Skeletal muscle satellite cell (primary cell): Measurements from ENCODE around the gene HES2.
A peak's percentile ranks its signal among the peaks of the same experiment; 100 is the strongest.
"Not testable (repeated sequence)": the region's sequence is repeated elsewhere in the genome, so short reads cannot be mapped to it uniquely, and the experiment has no call there.

Experiments used
- H3K27me3 ChIP-seq: 2 replicates; pipeline ENCODE4 v1.7.0; 2013; ENCODE audit warnings: low read length; ENCODE audit not compliant: control insufficient read depth, insufficient read depth
- H3K36me3 ChIP-seq: 2 replicates; pipeline ENCODE4 v1.7.0; 2013; ENCODE audit warnings: mild to moderate bottlenecking, control low read depth, low read length; ENCODE audit not compliant: insufficient read depth
- H3K4me1 ChIP-seq: 2 replicates; pipeline ENCODE4 v1.7.0; 2013; ENCODE audit warnings: low read length; ENCODE audit not compliant: control insufficient read depth, insufficient read depth
- H3K4me2 ChIP-seq: 2 replicates; pipeline ENCODE4 v1.7.0; 2013; ENCODE audit warnings: mild to moderate bottlenecking, low read length
- H3K4me3 ChIP-seq: 2 replicates; pipeline ENCODE4 v1.7.0; 2013; ENCODE audit warnings: low read length
- H3K9ac ChIP-seq: 2 replicates; pipeline ENCODE4 v1.7.0; 2013; ENCODE audit warnings: mild to moderate bottlenecking, low read depth, low read length, moderate library complexity
- H3K9me3 ChIP-seq: replicated peaks from 2 replicates; pipeline ENCODE4 v1.7.0; 2013; ENCODE audit warnings: mild to moderate bottlenecking, control low read depth, low read length

HES2 gene

DNA sequence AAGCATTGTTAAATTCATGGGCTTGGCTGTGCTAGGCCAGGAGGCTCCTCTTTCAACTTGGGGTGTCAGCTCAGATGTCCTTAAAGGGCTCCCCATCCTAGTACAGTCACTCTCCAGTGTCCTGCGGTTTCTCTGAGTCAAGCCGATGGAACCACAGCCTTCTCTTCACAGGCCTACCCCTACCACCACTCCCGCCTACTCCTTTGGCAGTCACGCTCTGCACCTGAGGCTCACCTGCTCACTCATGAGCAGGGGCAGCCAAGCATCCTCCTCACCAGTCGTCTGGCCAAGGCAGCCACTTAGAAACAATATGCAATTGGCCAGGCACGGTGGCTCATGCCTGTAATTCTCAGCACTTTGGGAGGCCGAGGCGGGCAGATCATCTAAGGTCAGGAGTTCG is 29.7 kb downstream of the HES2 start:
- no peak overlapping the region for H3K9ac ChIP-seq
- H3K4me1 ChIP-seq: peaks cover 27% of the 10 kb centered on the region
- no peak overlapping the region for H3K4me2 ChIP-seq
- no peak overlapping the region for H3K4me3 ChIP-seq
- H3K27me3 ChIP-seq: no peaks in the 10 kb centered on the region
- H3K9me3 ChIP-seq: no peaks in the 10 kb centered on the region
- no peaks in the 10 kb centered on the region for H3K36me3 ChIP-seq

DNA sequence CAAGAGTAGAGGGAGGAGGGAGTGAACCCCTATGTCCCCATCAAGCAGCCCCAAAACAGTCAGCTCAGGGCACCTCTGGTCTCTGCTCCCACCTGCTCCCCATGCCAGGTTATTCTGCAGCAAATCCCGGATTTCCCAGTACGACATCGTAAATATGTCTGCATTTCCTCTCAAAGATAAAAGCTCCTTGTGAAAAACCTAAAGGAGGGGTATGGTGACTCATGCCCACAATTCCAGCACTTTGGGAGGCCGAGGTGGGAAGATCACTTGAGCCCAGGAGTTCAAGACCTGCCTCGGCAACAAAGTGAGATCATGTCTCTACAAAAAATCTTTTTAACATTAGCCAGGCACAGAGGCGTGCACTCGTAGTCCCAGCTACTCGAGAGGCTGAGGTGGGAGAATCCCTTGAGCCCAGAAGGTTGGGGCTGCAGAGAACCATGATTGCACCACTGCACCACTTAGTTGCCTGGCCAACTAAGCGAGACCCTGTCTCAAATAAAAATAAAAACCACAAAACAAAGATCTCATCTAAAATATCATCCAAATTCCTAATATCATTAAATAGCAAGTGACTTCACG is 33.3 kb downstream of the HES2 start:
- Histone ChIP-seq H3K4me1 (peaks cover 20% of the 10 kb centered on the region), H3K9ac (peak overlapping the region; percentile 84), H3K9me3 (no peaks in the 10 kb centered on the region), H3K27me3 (no peaks in the 10 kb centered on the region), H3K4me2 (peak overlapping the region; percentile 91), H3K36me3 (no peaks in the 10 kb centered on the region), H3K4me3 (peak overlapping the region; percentile 72)

DNA sequence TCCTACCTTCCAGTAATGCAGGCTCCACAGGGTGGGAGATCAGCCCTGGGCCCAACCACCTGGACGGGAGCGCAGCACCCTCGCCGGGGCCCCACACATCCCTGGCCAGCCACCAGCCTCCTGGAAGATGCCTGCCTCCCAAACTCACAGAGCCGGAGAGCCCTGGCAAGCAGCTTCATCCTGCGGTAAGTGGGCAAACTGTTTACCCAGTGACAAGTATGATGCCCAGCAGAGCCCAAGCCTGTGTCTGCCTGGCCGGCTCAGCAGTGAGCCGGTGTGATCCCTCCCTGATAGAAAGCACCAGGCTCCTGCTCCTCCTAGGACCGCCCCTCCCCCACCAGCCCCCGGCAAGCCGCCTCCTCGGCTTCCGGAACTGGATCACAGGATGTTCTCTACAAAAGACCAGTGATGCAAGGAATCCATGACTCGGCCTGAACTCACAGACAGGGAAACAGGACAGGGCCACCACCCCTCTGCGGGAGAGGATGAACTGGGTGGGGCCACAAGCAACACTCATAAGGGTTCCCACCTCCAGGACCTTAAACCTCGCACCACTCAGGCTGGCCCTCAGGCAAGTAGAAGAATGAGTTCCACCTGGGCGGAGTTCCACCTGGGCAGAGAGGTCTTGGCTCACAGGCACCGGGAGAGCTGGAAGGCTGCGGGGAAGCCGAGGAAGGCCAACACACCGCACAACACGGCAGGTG is 34.1 kb downstream of the HES2 start:
- Histone ChIP-seq H3K4me2 (peak overlapping the region; percentile 91), H3K9me3 (no peaks in the 10 kb centered on the region), H3K4me1 (peaks cover 20% of the 10 kb centered on the region), H3K4me3 (peak overlapping the region; percentile 72), H3K9ac (peak overlapping the region; percentile 84), H3K27me3 (no peaks in the 10 kb centered on the region), H3K36me3 (no peaks in the 10 kb centered on the region)

DNA sequence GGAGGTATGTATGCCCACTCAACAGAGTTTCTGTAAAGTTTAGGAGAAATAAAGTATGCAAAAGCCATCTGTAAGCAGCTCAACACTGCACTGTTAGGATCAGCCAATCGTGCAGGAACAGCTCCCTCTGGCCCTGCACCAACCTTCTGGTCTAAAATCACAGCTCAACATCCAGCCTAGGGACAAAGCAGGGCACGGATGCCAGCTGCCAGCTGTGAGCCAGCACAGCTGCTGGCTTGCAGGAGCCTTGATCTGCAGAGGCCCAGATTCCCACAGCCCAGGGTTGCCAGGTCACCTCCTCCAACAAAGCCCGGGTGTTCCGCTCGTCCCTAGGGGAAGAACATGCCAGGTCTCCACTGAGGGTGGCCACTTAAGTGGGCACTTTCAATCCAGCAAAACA is 34.8 kb downstream of the HES2 start:
- H3K4me1 ChIP-seq: peaks cover 20% of the 10 kb centered on the region
- peak overlapping the region; percentile 72 for H3K4me3 ChIP-seq
- H3K9me3 ChIP-seq: no peaks in the 10 kb centered on the region
- H3K36me3 ChIP-seq: no peaks in the 10 kb centered on the region
- peak overlapping the region; percentile 91 for H3K4me2 ChIP-seq
- H3K27me3 ChIP-seq: no peaks in the 10 kb centered on the region
- peak overlapping the region; percentile 84 for H3K9ac ChIP-seq

DNA sequence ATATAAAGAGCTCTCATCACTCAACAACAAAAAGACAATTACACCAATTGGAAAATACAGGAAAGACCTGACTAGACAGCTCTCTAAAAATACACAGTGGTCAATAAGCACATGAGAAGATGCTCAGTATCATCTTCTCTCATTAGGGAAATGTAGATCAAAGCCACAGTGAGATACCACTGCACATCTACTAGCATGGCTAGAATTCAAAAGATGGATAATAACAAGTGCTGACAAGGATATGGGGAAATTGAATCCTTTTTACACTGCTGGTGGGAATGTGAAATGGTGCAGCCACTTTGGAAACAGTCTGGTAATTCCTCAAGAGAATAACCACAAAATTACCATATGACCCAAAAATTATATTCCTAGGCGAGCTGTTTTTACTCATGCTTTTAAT is 35.6 kb downstream of the HES2 start:
- Histone ChIP-seq H3K9me3 (no peaks in the 10 kb centered on the region), H3K36me3 (no peaks in the 10 kb centered on the region), H3K4me1 (peaks cover 20% of the 10 kb centered on the region), H3K27me3 (no peaks in the 10 kb centered on the region), H3K4me2 (peak overlapping the region; percentile 91), H3K9ac (no peak overlapping the region), H3K4me3 (no peak overlapping the region)

DNA sequence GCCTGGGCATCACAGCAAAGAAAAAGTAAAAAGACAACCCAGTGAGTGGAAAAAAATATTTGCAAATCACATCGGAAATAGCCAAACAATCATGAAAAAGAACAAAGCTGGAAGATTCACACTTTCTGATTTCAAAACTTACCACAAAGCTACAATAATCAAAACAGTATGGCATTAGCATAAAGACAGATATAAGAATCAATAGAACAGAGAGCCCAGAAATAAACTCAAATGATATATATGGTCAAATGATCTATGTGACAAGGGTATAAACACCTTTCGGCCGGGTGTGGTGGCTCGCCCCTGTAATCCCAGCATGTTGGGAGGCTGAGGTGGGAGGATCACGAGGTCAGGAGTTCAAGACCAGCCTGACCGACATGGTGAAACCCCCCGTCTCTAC is 39.7 kb downstream of the HES2 start:
- no peak overlapping the region for H3K4me3 ChIP-seq
- no peaks in the 10 kb centered on the region for H3K9me3 ChIP-seq
- H3K4me1 ChIP-seq: peaks cover 7% of the 10 kb centered on the region
- H3K4me2 ChIP-seq: no peak overlapping the region
- H3K36me3 ChIP-seq: no peaks in the 10 kb centered on the region
- no peak overlapping the region for H3K9ac ChIP-seq
- H3K27me3 ChIP-seq: no peaks in the 10 kb centered on the region

DNA sequence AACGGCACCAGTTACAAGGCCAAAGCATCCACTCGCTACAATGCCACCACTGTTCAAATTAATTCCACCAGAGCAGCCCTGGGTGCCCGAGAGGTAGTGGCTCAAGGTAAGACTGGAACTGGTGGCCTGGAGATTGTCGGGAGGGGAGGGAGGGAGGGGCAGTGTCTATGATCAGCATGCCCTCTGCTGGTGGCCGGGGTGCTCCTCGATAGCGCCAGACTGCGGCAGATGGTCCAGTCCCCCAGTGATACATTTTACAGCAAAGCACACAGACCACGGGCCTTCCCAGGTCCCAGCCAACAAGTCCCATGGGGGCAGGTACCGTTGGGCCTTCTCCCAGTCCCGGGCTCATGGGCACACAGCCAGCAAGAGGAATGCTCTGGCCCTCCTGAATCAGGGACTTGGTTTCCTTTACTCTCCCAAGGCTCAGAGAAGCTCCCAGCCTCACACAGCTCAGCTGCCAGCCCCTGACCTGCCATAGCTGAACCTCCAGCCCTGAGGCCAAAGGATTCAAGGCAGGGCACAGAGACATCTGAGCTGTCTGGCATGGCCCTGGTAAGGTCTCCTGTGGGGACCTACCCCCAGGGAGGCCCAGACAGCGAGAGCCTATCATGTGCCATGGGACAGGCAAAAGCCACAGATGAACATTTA is 41.5 kb downstream of the HES2 start:
- no peak overlapping the region for H3K4me3 ChIP-seq
- no peak overlapping the region for H3K9ac ChIP-seq
- no peaks in the 10 kb centered on the region for H3K4me1 ChIP-seq
- H3K36me3 ChIP-seq: no peaks in the 10 kb centered on the region
- no peaks in the 10 kb centered on the region for H3K9me3 ChIP-seq
- H3K4me2 ChIP-seq: no peak overlapping the region
- H3K27me3 ChIP-seq: no peaks in the 10 kb centered on the region

DNA sequence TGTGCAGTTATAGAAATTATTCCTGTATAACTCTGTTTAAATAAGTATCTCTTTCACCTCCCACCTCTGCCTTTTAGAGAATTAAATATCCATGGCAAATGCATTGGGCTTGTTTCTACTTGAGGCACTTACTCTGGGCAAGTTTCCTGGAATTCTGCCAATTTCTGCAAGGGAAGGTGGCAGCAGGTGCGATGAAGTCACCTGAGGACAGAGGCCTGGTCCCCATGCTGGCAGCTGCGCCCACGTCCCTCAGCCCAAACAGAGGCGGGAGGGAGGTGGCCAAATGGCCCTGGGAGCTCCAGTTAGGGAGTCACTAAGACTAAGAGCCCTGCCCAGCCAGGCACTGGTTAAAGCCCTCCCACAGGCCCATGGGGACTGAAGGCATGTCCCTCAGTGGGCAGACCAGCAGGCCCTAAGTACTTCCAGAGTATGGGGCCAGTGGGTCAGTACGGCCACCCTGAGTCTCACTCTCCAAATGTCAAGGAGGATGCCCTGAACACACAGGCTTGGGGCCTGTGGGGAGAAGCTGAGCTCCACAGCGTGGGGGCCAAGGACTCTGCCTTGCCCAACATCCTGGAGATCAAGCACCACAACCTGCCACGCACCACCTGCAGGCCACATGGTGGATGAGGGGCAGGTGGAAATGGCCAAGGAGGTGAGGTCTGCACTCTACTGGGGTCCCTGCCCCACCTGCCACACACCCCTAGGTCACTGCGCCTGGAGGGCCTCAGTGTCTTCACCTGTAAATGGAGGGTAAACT is 45.6 kb downstream of the HES2 start:
- Histone ChIP-seq H3K27me3 (no peaks in the 10 kb centered on the region), H3K9ac (no peak overlapping the region), H3K36me3 (no peaks in the 10 kb centered on the region), H3K4me3 (no peak overlapping the region), H3K9me3 (no peaks in the 10 kb centered on the region), H3K4me1 (no peaks in the 10 kb centered on the region), H3K4me2 (no peak overlapping the region)

DNA sequence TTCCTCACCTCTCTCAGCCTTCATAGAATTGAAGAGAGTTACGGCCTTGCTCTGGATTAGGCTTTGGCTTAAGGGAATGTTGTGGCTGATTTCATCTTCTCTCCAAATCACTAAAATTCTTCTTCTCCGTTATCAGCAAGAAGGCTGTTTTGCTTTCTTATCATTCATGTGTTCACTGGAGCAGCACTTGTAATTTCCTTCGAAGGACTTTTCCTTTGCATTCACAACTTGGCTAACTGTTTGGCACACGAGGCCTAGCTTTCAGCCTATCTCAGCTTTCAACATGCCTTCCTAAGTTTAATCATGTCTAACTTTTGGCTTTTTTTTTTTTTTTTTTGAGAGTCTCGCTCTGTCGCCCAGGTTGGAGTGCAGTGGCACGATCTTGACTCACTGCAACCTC is 47.5 kb downstream of the HES2 start:
- H3K4me1 ChIP-seq, H3K36me3 ChIP-seq, H3K4me3 ChIP-seq, H3K27me3 ChIP-seq, H3K9me3 ChIP-seq, H3K9ac ChIP-seq, H3K4me2 ChIP-seq: not testable (repeated sequence)

DNA sequence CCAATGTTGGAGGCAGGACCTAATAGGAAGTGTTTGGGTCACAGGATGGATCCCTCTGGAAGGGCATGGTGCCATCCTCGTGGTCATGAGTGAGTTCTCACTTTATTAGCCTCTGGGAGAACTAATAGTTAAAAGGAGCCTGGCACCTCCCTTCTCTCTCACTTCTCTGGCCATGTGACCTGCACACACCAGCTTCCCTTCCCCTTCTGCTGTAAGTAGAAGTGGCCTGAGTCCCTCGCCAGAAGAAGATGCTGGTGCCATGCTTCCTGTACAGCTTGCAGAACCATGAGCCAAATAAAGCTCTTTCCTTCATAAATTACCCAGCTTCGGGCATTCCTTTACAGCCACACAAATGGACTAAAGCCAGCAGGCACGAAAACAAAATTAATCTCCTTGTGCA is 49.7 kb downstream of the HES2 start:
- Histone ChIP-seq H3K36me3 (no peaks in the 10 kb centered on the region), H3K9me3 (no peaks in the 10 kb centered on the region), H3K4me2 (no peak overlapping the region), H3K27me3 (no peaks in the 10 kb centered on the region), H3K4me1 (no peaks in the 10 kb centered on the region), H3K4me3 (no peak overlapping the region), H3K9ac (no peak overlapping the region)

DNA sequence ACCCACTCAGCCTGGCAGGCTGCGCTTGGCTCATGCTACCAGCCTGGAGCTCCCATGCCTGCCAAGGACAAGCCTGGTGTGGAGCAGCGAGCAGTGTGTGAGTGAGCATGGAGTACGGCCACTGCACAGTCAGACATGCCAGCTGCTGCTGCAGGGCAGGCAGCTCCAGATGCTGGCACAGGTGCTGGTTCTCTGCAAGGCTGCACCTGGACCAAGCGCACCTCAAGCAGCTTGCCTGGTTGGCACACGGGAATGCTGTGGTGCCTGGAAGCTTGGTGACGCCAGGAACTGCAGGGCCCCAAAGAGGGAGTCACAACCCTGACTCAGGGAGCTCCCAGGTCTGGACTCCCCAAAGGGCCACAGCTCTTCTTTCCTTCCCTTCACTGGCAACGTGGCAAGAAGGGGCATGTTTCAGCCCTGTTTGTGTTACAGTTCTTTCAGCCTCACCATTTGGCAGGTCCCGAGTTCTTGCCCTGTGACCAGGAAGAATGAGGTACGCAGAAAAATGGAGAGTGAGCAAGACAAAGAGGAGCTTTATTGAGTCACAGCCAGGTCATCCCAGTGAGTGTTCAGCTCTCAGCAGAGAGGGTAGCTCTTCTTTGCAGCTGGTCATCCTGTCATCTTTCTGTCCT is 52.2 kb downstream of the HES2 start:
- Histone ChIP-seq H3K9ac (no peak overlapping the region), H3K4me2 (no peak overlapping the region), H3K4me1 (no peaks in the 10 kb centered on the region), H3K4me3 (no peak overlapping the region), H3K27me3 (no peaks in the 10 kb centered on the region), H3K36me3 (no peaks in the 10 kb centered on the region), H3K9me3 (no peaks in the 10 kb centered on the region)
